Natural killer cell (primary cell): ENCODE data around the gene CSNK2A1. TPM values are rescaled to one million over a fixed set of nuclear protein-coding genes. Genes with fewer than 3 reads are reported as not detected.
A peak's percentile ranks its signal among the peaks of the same experiment; 100 is the strongest.

ENCODE experiments used
- ATAC-seq, 3 donors: fragments of 150-1000 bp in 2 of 3; fragments of 200-7000 bp in 1 of 3; cut with Tn5 transposase; 1 replicate in 1 of 3; 2 replicates in 2 of 3; pipeline ENCODE4 v1.10.0; 2021; ENCODE audit warnings: mild to moderate bottlenecking in 2 of 3, moderate library complexity in 2 of 3
- DNase-seq, 2 donors: peaks; one replicate each; pipeline versions ENCODE4 v3.0.0 to v3.0.0-alpha.2; 2013 to 2021; ENCODE audit warnings: mixed read lengths in 1 of 2
- H3K27ac ChIP-seq: one replicate; pipeline ENCODE4 v1.5.1; 2013; ENCODE audit warnings: mild to moderate bottlenecking, low read length
- H3K27me3 ChIP-seq: one replicate; pipeline ENCODE4 v1.6.1; 2013; ENCODE audit warnings: low read length; ENCODE audit not compliant: control insufficient read depth, insufficient read depth
- H3K36me3 ChIP-seq: one replicate; pipeline ENCODE4 v1.6.1; 2013; ENCODE audit warnings: low read length; ENCODE audit not compliant: control insufficient read depth, insufficient read depth
- H3K4me1 ChIP-seq: one replicate; pipeline ENCODE4 v1.6.1; 2013; ENCODE audit warnings: low read length; ENCODE audit not compliant: control insufficient read depth, insufficient read depth
- H3K4me3 ChIP-seq: one replicate; pipeline ENCODE4 v1.5.1; 2013; ENCODE audit warnings: low read length
- H3K9me3 ChIP-seq: one replicate; pipeline ENCODE4 v1.6.1; 2013; ENCODE audit warnings: low read length; ENCODE audit not compliant: control insufficient read depth, insufficient read depth
- H3K27ac Mint-ChIP-seq, 2 donors: one replicate each; pipeline ENCODE4 v1.8.0; 2022; ENCODE audit warnings: mild to moderate bottlenecking in 2 of 2, mixed read lengths in 2 of 2, moderate library complexity in 1 of 2
- H3K27me3 Mint-ChIP-seq, 2 donors: one replicate each; pipeline ENCODE4 v1.8.0; 2022; ENCODE audit warnings: low read depth in 2 of 2, mixed read lengths in 2 of 2
- H3K36me3 Mint-ChIP-seq: one replicate; pipeline ENCODE4 v1.8.0; 2022; ENCODE audit warnings: mixed read lengths
- H3K4me1 Mint-ChIP-seq, 2 donors: one replicate each; pipeline ENCODE4 v1.8.0; 2022; ENCODE audit warnings: mixed read lengths in 2 of 2
- H3K4me3 Mint-ChIP-seq: one replicate; pipeline ENCODE4 v1.8.0; 2022; ENCODE audit warnings: mild to moderate bottlenecking, moderate library complexity, mixed read lengths
- H3K9me3 Mint-ChIP-seq, 2 donors: one replicate each; pipeline ENCODE4 v1.8.0; 2022; ENCODE audit warnings: mixed read lengths in 2 of 2
- CTCF ChIP-seq: fragments of 200-600 bp; IDR thresholded peaks from one replicate; pipeline ENCODE4 v1.8.0; 2022; ENCODE audit warnings: antibody characterized with exemption
- WGBS: methylation state at CpG from one replicate; pipeline ENCODE4 v1.1.7; 2013; ENCODE audit warnings: missing lambda C conversion rate; ENCODE audit not compliant: insufficient coverage; 5-methylcytosine and 5-hydroxymethylcytosine counted together
- intact Hi-C: fragments of 100-400 bp; cut with micrococcal nuclease; formaldehyde crosslinking; loops from one replicate; pipeline ENCODE4 v1.14.2; 2022
- total RNA-seq, 4 donors: library from RNA; stranded (reverse); fragments of 120-200 nt in 1 of 4; gene quantifications; one replicate each; pipeline versions ENCODE4 v1.2.3 to v1.2.4, GENCODE V29; 2013 to 2022

CSNK2A1 gene
- total RNA-seq, 3 donors from 2014 or later (not counting 1 experiment from before 2014, with no cell fraction given) = 88.8 to 92.6 (median 88.9) TPM

GRCh38 chr20:461254-462198 lies 82.1 kb downstream of the CSNK2A1 start:
- 12% methylated on average over 59 of the region's 60 CpGs for WGBS
- no peak for TF ChIP-seq CTCF
- no peaks in the 10 kb centered on the region for H3K27me3 ChIP-seq
- Mint-ChIP-seq H3K36me3 (no peaks in the 10 kb centered on the region), H3K9me3 (no peaks in the 10 kb centered on the region), H3K4me1 (peaks cover 34 to 47% of the 10 kb centered on the region in 2 donors), H3K27me3 (no peaks in the 10 kb centered on the region), H3K4me3 (peak overlapping the region; percentile 97), H3K27ac (peak overlapping the region; percentile 90 to 92)
- H3K36me3 ChIP-seq = no peaks in the 10 kb centered on the region
- H3K9me3 ChIP-seq = no peaks in the 10 kb centered on the region
- intact Hi-C loops = loop anchor here (1.0 to 5.0 kb wide), 2 partner anchors 54 to 109 kb away; no protein-coding TSS in a partner anchor
- peaks cover 18% of the 10 kb centered on the region for H3K4me1 ChIP-seq
- H3K4me3 ChIP-seq = peak overlapping the region; percentile 81
- peak; percentile 29 to 48 (median 30) for ATAC-seq
- peak overlapping the region; percentile 79 for H3K27ac ChIP-seq
- DNase-seq = peak in 1 of 2 donors; percentile 68

GRCh38 chr20:460707-461106 lies 82.9 kb downstream of the CSNK2A1 start:
- Mint-ChIP-seq H3K27me3 (no peaks in the 10 kb centered on the region), H3K4me1 (peaks cover 34 to 47% of the 10 kb centered on the region in 2 donors), H3K36me3 (no peaks in the 10 kb centered on the region), H3K9me3 (no peaks in the 10 kb centered on the region), H3K27ac (peak overlapping the region; percentile 90 to 92), H3K4me3 (peak overlapping the region; percentile 75)
- H3K36me3 ChIP-seq = no peaks in the 10 kb centered on the region
- 100% methylated on average over 1 of the region's 2 CpGs for WGBS
- no peak overlapping the region for H3K27ac ChIP-seq
- H3K27me3 ChIP-seq = no peaks in the 10 kb centered on the region
- H3K4me1 ChIP-seq = peaks cover 18% of the 10 kb centered on the region
- DNase-seq (no peak), ATAC-seq (no peak)
- no peak for TF ChIP-seq CTCF
- no peak overlapping the region for H3K4me3 ChIP-seq
- intact Hi-C loops = loop anchor here (5.0 kb wide), 1 partner anchor 108 kb away; no protein-coding TSS in a partner anchor
- no peaks in the 10 kb centered on the region for H3K9me3 ChIP-seq

GRCh38 chr20:460180-460579 lies 83.4 kb downstream of the CSNK2A1 start:
- ATAC-seq = no peak
- H3K27ac ChIP-seq = no peak overlapping the region
- H3K36me3 ChIP-seq = no peaks in the 10 kb centered on the region
- H3K9me3 Mint-ChIP-seq = no peaks in the 10 kb centered on the region
- H3K27ac Mint-ChIP-seq = peak overlapping the region; percentile 90 to 92
- TF ChIP-seq CTCF = no peak
- H3K4me1 Mint-ChIP-seq = peaks cover 34 to 47% of the 10 kb centered on the region in 2 donors
- intact Hi-C loops = loop anchor here (5.0 kb wide), 1 partner anchor 108 kb away; no protein-coding TSS in a partner anchor
- H3K4me3 ChIP-seq = no peak overlapping the region
- 39% methylated on average over 2 of the region's 3 CpGs for WGBS
- no peaks in the 10 kb centered on the region for H3K27me3 ChIP-seq
- H3K27me3 Mint-ChIP-seq = no peaks in the 10 kb centered on the region
- H3K4me3 Mint-ChIP-seq = peak overlapping the region; percentile 75
- H3K9me3 ChIP-seq = no peaks in the 10 kb centered on the region
- peaks cover 18% of the 10 kb centered on the region for H3K4me1 ChIP-seq
- H3K36me3 Mint-ChIP-seq = no peaks in the 10 kb centered on the region
- DNase-seq = no peak
